ENCODE data around the gene PIEZO2. TPM values are rescaled to one million over a fixed set of nuclear protein-coding genes. Genes with fewer than 3 reads are reported as not detected.

Gene PIEZO2
- polyA plus RNA-seq, 1 experiment, result 4.6 TPM

GRCh38 chr18:11146947-11147345 lies 2.4 kb downstream of the PIEZO2 start:
- POLR2A ChIA-PET, result no interaction called here
- DNase-seq (ENCODE audit: low read depth), result no peak
- CTCF ChIA-PET, result interaction anchor here (1.1 to 2.3 kb wide), 5 partner anchors 8 to 361 kb away, joined by 3 to 11 read pairs (median 4); no protein-coding TSS in a partner anchor
- H3K36me3 ChIP-seq (ENCODE audit: control insufficient read depth, insufficient read depth, low read length), result no peaks in the 10 kb centered on the region
- H3K27me3 ChIP-seq (ENCODE audit: control insufficient read depth, insufficient read depth, low read length), result peaks cover 33% of the 10 kb centered on the region
- TF ChIP-seq CTCF (IDR thresholded peaks at IDR 0.05; ENCODE audit: insufficient read depth, low read depth, low read length), result no peak
- no peak overlapping the region for H3K4me3 ChIP-seq (ENCODE audit: low read depth, low read length)

- peaks cover 31% of the 10 kb centered on the region for H3K27me3 ChIP-seq (ENCODE audit: control insufficient read depth, insufficient read depth, low read length)
- no peak overlapping the region for H3K4me3 ChIP-seq (ENCODE audit: low read depth, low read length)
- no peaks in the 10 kb centered on the region for H3K36me3 ChIP-seq (ENCODE audit: control insufficient read depth, insufficient read depth, low read length)
- no peak for DNase-seq (ENCODE audit: low read depth)
- no peak for TF ChIP-seq CTCF (IDR thresholded peaks at IDR 0.05; ENCODE audit: insufficient read depth, low read depth, low read length)
- ChIA-PET POLR2A (no interaction called here), CTCF (interaction anchor here (1.1 to 2.3 kb wide), 6 partner anchors 8 to 361 kb away, joined by 3 to 11 read pairs (median 4); no protein-coding TSS in a partner anchor)
These were observed 3.0 kb downstream of the PIEZO2 start for GRCh38 chr18:11146238-11146946.

GRCh38 chr18:11145413-11146191 lies 3.8 kb downstream of the PIEZO2 start:
- DNase-seq (ENCODE audit: low read depth), result no peak
- H3K27me3 ChIP-seq (ENCODE audit: control insufficient read depth, insufficient read depth, low read length), result peaks cover 30% of the 10 kb centered on the region
- CTCF ChIA-PET, result interaction anchor here (1.1 to 2.3 kb wide), 6 partner anchors 8 to 360 kb away, joined by 3 to 11 read pairs (median 4); no protein-coding TSS in a partner anchor

GRCh38 chr18:11137400-11137799 lies 12.0 kb downstream of the PIEZO2 start:
- Histone ChIP-seq H3K27me3 (ENCODE audit: control insufficient read depth, insufficient read depth, low read length) (no peaks in the 10 kb centered on the region; the same call in 1 of the 2 replicates), H3K4me3 (ENCODE audit: low read depth, low read length) (no peak overlapping the region), H3K36me3 (ENCODE audit: control insufficient read depth, insufficient read depth, low read length) (no peaks in the 10 kb centered on the region)
- ChIA-PET CTCF (interaction anchor here (0.9 to 2.8 kb wide), 4 partner anchors 9 to 20 kb away, joined by 3 to 7 read pairs (median 4); no protein-coding TSS in a partner anchor), POLR2A (no interaction called here)
- DNase-seq (ENCODE audit: low read depth), result no peak
- no peak for TF ChIP-seq CTCF (IDR thresholded peaks at IDR 0.05; ENCODE audit: insufficient read depth, low read depth, low read length)

More at GRCh38 chr18:11145413-11146191, 3.8 kb downstream of the PIEZO2 start:
- POLR2A ChIA-PET, result no interaction called here
- no peak for TF ChIP-seq CTCF (IDR thresholded peaks at IDR 0.05; ENCODE audit: insufficient read depth, low read depth, low read length)
- Histone ChIP-seq H3K36me3 (ENCODE audit: control insufficient read depth, insufficient read depth, low read length) (no peaks in the 10 kb centered on the region), H3K4me3 (ENCODE audit: low read depth, low read length) (no peak overlapping the region)

- ChIA-PET POLR2A (no interaction called here), CTCF (interaction anchor here (0.9 to 2.8 kb wide), 4 partner anchors 10 to 417 kb away, joined by 3 to 7 read pairs (median 4); no protein-coding TSS in a partner anchor)
- TF ChIP-seq CTCF (IDR thresholded peaks at IDR 0.05; ENCODE audit: insufficient read depth, low read depth, low read length), result no peak
- H3K36me3 ChIP-seq (ENCODE audit: control insufficient read depth, insufficient read depth, low read length), result no peaks in the 10 kb centered on the region
- no peak for DNase-seq (ENCODE audit: low read depth)
- no peak overlapping the region for H3K4me3 ChIP-seq (ENCODE audit: low read depth, low read length)
- H3K27me3 ChIP-seq (ENCODE audit: control insufficient read depth, insufficient read depth, low read length), result no peaks in the 10 kb centered on the region; the same call in 1 of the 2 replicates
These were observed 13.1 kb downstream of the PIEZO2 start for GRCh38 chr18:11136241-11136640.

All from BJ (cell line).